GM20431 (cell line): ENCODE data around the gene ARHGAP23.
"Not testable (repeated sequence)": the region's sequence is repeated elsewhere in the genome, so short reads cannot be mapped to it uniquely, and the experiment has no call there.

ENCODE experiments used
- in situ Hi-C: fragments of 300-500 bp; cut with MseI, MboI; formaldehyde crosslinking; loops from one replicate; pipeline ENCODE4 v1.15.0; 2020; ENCODE audit warnings: low sequenced_read_pairs; ENCODE audit not compliant: unreplicated experiment

The ARHGAP23 gene

GRCh38 chr17:38507436-38507835 is 79.2 kb downstream of the ARHGAP23 start:
- in situ Hi-C loops: no loop called here

DNA sequence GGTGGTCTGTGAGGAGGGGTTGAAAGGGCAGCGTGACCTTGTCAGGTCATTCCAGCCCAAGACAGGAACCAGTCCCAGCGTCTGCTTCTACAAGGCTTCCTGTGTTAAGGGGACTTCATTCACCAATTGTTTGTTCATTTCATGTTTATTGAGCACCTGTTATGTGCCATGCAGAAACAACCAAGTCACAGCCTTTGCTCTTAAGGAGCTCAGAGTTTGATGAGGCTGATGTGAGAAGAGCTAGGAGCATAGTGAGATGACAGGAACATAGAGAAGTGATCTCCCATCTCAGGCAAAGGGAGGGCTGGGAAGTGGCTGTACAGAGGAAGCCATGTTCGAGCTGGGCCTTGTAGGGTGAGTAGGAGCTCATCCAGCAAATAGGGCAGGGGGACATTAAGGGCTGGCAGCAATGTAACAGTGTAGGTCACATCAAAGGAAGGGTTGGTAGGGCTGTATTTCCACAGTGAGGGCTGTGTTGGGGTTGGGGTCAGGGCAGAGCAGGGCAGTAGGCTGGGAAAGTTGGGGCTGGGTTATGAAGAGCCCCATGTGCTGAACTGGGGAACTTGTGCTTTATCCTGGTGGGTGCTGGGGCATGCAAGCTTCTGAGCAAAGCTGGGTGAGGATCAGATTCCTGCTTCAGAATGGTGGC is 79.8 kb downstream of the ARHGAP23 start:
- in situ Hi-C loops: no loop called here

- in situ Hi-C loops: no loop called here
These were observed 80.3 kb downstream of the ARHGAP23 start for GRCh38 chr17:38508570-38508950.

GRCh38 chr17:38508954-38509771 is 80.9 kb downstream of the ARHGAP23 start:
- in situ Hi-C loops: no loop called here

- in situ Hi-C loops: no loop called here
These were observed 81.6 kb downstream of the ARHGAP23 start for GRCh38 chr17:38509772-38510420.

GRCh38 chr17:38510421-38511149 is 82.3 kb downstream of the ARHGAP23 start:
- in situ Hi-C loops: no loop called here

DNA sequence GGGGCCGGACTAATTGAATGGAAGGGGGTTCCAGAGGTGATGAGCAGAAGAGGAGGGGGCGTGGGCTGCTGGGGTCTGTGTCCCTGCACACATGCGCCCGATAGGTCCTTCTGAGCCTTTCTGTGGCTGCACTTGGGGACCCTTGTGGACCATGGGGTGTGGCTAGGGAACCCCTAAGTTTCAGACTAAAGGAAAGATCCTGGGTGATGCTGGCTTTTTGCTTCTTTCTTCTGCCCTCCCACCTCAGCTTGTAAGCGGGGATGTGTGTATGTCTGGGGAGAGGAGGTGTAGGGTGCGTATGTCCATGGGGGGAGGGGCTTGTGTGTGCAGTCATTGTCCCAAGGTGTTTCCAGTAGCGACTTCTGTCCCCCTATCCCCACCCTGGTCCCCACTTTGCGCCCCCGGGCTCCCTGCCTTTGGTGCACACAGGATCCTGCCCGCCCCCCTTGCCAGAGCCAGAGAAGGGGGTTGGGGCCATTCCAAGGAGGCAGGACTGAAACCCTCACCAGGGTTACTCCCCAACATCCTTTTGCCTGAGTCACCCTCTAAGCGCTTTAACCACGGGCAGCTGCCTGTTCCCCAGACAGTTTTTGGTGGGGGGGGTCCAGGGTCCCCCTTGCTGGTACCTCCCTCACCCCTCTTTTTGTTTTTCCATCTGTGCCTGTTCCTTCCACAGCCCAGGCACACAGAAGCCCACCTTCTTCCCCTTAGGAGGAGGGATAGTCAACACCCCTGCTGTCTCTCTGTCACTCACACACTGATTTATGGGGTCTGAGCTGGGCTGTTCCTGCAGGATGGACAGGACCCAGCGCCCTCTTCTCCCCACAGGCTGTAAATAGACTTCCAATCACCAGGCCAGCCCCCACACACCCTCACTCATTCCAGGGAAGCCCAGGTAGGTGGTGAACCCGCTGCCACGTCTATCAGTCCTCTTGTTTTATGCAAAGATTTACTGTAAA is 83.2 kb downstream of the ARHGAP23 start:
- in situ Hi-C loops: no loop called here

DNA sequence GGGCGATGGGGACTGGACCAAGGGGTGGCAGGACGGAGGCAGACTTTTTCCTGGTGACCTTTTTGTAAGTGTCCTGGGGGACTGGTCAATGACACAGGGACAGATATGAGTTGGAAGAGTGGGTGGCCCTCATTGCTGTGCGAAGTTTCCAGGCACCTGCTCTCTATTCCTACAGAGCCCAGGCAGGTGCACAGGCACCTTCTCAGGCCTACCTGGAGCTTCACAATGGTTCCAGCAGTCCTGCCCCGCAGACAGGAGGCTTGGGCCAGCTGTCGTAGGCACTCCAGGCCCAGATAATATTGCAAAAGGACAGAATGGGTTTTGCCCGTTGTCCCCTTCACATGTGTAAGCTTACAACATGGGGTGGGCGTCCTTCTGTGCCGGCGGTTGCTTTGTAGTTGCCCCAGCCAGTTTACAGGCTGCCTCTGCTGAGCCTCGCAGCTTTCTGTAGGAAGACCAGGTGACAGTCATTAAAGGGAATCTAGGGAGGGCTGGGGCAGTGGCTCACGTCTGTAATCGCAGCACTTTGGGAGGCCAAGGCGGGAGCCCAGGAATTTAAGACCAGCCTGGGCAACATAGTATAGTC is 84.3 kb downstream of the ARHGAP23 start:
- in situ Hi-C loops: no loop called here

GRCh38 chr17:38526526-38526925 is 98.3 kb downstream of the ARHGAP23 start:
- in situ Hi-C loops: not testable (repeated sequence)

DNA sequence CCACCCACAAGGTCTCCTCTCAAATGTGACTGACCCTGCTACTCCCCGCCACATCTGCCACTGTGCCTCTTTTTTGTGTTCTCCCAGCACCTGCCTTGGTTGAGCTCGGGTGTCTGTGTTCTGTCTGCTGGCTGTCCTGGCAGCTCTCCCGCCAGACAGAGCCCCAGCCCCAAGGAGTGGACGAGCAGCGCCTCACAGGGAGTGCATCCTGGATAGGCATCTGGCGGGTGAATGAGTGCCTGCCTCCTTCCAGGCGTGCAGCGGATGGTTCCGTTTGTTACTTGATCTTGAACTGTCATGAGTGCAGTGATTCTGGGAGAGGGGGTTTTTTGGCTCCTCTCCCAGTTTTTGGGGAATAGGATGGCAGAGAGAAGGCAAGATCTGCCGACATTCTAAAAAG is 99.9 kb downstream of the ARHGAP23 start:
- in situ Hi-C loops: not testable (repeated sequence)

- in situ Hi-C loops: not testable (repeated sequence)
These were observed 102.6 kb downstream of the ARHGAP23 start for GRCh38 chr17:38530856-38531255.

DNA sequence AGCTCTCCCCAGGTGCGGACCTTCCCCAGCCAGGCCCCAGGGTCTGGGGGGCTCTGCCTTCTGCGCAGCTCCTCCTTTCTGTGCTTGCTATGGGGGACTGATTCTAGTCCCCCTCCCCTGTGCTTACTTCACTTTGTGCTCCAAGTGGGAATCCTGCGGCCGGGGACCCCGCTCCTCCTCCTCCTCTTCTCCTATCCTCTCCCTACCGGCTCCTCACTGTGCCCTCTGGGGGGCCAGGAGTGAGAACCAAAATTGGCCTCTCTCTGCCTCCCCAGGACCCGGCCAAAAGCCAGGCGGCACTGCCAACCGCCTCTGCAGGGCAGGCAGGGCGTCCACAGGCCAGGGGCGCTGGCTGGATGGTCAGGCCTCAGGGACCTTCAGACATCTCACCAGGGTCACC is 103.5 kb downstream of the ARHGAP23 start:
- in situ Hi-C loops: not testable (repeated sequence)

DNA sequence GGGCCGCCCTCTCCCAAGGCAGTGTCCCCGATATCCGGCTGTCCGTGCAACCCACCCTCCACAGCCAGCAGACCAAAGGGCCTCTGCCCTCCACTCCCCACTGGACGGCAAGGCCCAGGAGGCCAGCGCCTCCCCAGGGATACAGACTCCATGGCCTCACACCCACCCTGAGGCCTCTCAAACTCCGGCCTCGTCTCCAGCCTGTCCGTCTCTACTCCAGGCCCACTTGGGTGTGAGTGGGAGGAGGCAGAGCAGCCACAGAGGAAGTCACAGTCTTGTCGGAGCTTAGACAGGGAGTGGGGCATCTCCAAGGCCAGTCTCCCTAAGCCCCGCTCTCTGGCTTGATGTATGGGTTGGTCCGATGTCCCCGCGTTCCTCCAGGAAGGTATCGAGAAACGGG is 104.2 kb downstream of the ARHGAP23 start:
- in situ Hi-C loops: no loop called here

GRCh38 chr17:38533241-38533640 is 105.0 kb downstream of the ARHGAP23 start:
- in situ Hi-C loops: no loop called here

- in situ Hi-C loops: no loop called here
These were observed 105.7 kb downstream of the ARHGAP23 start for GRCh38 chr17:38533866-38534497.

DNA sequence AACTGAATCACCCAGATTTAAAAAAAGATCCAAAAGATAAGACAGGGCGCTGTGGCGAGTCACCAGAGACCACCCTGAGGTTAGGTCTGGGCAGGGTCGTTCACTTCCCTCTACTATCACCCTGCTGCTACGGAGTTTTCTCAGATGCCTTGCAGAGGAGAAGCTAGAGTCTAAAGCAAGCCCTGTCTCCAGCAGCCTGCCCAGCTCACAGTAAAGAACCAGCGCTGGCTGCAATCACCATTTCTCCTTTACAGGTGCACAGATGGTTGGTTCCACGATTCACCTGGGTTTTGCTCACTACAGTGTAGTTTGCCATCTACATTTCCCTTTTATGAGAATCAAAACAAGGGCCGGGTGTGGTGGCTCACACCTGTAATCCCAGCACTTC is 106.2 kb downstream of the ARHGAP23 start:
- in situ Hi-C loops: no loop called here

DNA sequence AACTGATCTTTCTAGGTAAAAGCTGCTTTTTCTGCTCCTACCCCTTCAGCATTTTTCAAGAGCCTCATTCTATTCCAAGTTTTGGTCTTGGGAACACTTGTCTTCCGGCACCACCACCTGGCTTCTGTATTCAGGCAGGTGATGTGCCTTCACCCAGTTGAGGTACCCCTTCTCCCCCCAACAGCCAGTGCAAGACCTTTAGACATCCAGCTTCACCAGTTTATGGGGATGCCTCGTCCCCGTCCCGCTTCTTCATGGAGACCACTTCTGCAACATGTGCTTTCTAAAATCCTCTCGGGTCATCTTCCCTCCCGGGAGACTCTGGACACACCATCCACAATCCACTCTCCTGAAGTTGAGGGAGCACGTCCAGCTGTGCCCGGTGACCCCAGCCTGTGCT is 107.6 kb downstream of the ARHGAP23 start:
- in situ Hi-C loops: no loop called here

- in situ Hi-C loops: no loop called here
These were observed 108.4 kb downstream of the ARHGAP23 start for GRCh38 chr17:38536661-38537060.

GRCh38 chr17:38538906-38539305 is 110.6 kb downstream of the ARHGAP23 start:
- in situ Hi-C loops: no loop called here
